Measurements from ENCODE around the gene HOXA11. TPM values are rescaled to one million over a fixed set of nuclear protein-coding genes. Genes with fewer than 3 reads are reported as not detected.

HOXA11 gene
- total RNA-seq, 4 donors from 2014 or later, result not detected

- Histone ChIP-seq H3K27ac (no peak overlapping the region), H3K36me3 (no peaks in the 10 kb centered on the region), H3K4me3 (replicated peaks in 1 of 3) (no peak overlapping the region), H3K9me3 (no peaks in the 10 kb centered on the region), H3K27me3 (peaks cover 76% of the 10 kb centered on the region), H3K4me1 (peaks cover 18 to 33% of the 10 kb centered on the region in 2 donors)
- intact Hi-C loops (cut with DNase I), result no loop called here
- TF ChIP-seq, protein P1, sequence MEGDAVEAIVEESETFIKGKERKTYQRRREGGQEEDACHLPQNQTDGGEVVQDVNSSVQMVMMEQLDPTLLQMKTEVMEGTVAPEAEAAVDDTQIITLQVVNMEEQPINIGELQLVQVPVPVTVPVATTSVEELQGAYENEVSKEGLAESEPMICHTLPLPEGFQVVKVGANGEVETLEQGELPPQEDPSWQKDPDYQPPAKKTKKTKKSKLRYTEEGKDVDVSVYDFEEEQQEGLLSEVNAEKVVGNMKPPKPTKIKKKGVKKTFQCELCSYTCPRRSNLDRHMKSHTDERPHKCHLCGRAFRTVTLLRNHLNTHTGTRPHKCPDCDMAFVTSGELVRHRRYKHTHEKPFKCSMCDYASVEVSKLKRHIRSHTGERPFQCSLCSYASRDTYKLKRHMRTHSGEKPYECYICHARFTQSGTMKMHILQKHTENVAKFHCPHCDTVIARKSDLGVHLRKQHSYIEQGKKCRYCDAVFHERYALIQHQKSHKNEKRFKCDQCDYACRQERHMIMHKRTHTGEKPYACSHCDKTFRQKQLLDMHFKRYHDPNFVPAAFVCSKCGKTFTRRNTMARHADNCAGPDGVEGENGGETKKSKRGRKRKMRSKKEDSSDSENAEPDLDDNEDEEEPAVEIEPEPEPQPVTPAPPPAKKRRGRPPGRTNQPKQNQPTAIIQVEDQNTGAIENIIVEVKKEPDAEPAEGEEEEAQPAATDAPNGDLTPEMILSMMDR (IDR thresholded peaks at IDR 0.05), result no peak
- no peak for TF ChIP-seq POLR2A (IDR thresholded peaks at IDR 0.05)
- DNase-seq, result no peak
- WGBS, 2 donors, result 16 to 27% methylated on average over 21 of the region's 30 CpGs
Measured at GRCh38 chr7:27156916-27157701, 27.9 kb downstream of the HOXA11 start.

DNA sequence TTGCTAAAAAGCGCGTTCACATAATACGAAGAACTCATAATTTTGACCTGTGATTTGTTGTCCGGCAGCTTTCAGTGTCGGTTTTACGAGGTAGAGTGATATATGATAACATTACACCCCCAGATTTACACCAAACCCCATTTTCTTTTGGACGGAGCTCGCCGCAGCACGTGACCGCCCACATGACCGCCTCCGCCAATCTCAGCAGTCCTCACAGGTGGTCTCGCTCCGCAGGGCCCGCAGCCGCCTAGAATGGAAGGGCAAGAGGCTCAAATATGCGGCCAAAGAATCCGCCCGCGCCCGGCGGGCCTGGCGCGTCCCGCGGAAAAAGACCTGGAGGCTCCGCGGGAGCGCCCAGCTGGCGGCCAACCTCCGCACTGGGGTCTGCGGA lies 28.5 kb downstream of the HOXA11 start, which contains the start of gene HOXA7:
HOXA7 (minus strand) TSS at position 168 of the 391 bp plus-strand sequence; CDS start at position 38, 130 bp downstream.
- Histone ChIP-seq H3K4me1 (peaks cover 18 to 32% of the 10 kb centered on the region in 2 donors), H3K27ac (no peak within 1 kb of the TSS), H3K4me3 (replicated peaks in 1 of 3) (no peak within 1 kb of the TSS), H3K27me3 (peaks cover 77% of the 10 kb centered on the region), H3K9me3 (no peaks in the 10 kb centered on the region), H3K36me3 (no peaks in the 10 kb centered on the region)
- no peak for DNase-seq
- TF ChIP-seq POLR2A (IDR thresholded peaks at IDR 0.05), result no peak
- TF ChIP-seq, protein P1 (IDR thresholded peaks at IDR 0.05), result no peak
- intact Hi-C loops (cut with DNase I), result no loop called here
- WGBS, 2 donors, result 5 to 6% methylated on average over 17 to 25 of the region's 33 CpGs

DNA sequence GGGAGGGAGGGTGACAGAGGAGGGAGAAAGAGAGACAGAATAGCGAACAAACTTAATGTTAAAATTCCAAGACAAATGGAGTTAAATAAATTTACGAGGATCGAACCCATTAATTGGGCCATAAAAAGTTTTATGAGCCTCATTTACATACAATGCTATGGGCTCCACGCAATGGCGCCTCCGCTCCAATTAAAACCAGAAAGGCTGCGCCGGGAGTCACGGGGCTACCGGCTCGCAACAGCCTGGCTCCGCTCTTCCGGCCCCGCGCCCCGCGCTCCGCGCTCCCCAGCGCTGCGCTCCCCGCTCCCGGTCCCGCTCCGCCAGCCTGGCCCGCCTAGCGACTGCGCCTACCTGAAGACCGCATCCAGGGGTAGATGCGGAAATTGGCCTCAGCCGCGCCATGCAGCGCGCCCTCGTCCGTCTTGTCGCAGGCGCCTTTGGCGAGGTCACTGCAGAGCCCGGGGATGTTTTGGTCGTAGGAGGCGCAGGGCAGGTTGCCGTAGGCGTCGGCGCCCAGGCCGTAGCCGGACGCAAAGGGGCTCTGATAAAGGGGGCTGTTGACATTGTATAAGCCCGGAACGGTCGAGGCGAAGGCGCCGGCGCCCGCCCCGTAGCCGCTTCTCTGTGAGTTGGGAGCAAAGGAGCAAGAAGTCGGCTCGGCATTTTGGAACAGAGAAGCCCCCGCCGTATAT lies 29.1 kb downstream of the HOXA11 start:
- no peak overlapping the region for H3K27ac ChIP-seq
- TF ChIP-seq POLR2A (IDR thresholded peaks at IDR 0.05), result no peak
- TF ChIP-seq, protein P1 (IDR thresholded peaks at IDR 0.05), result no peak
- H3K4me3 ChIP-seq (replicated peaks in 1 of 3), result no peak overlapping the region
- WGBS, 2 donors, result 5 to 7% methylated on average over 46 to 51 of the region's 63 CpGs
- no peak for DNase-seq
- H3K36me3 ChIP-seq, result no peaks in the 10 kb centered on the region
- peaks cover 78% of the 10 kb centered on the region for H3K27me3 ChIP-seq
- intact Hi-C loops (cut with DNase I), result no loop called here
- H3K4me1 ChIP-seq, result peaks cover 17 to 32% of the 10 kb centered on the region in 2 donors
- no peaks in the 10 kb centered on the region for H3K9me3 ChIP-seq

GRCh38 chr7:27154901-27155815 lies 29.9 kb downstream of the HOXA11 start:
- H3K4me3 ChIP-seq (replicated peaks in 1 of 3), result no peak overlapping the region
- no peaks in the 10 kb centered on the region for H3K36me3 ChIP-seq
- TF ChIP-seq, protein P1 (IDR thresholded peaks at IDR 0.05), result no peak
- no peak for TF ChIP-seq POLR2A (IDR thresholded peaks at IDR 0.05)
- peaks cover 18 to 34% of the 10 kb centered on the region in 2 donors for H3K4me1 ChIP-seq
- 10 to 16% methylated on average over 48 of the region's 48 CpGs for WGBS, 2 donors
- no peaks in the 10 kb centered on the region for H3K9me3 ChIP-seq
- no peak overlapping the region for H3K27ac ChIP-seq
- intact Hi-C loops (cut with DNase I), result loop anchor here (5.0 kb wide), 1 partner anchor 288 kb away; no protein-coding TSS in a partner anchor
- DNase-seq, result peak; percentile 41 to 59
- H3K27me3 ChIP-seq, result peaks cover 83% of the 10 kb centered on the region
